Measurements from ENCODE around the gene SLC26A5. TPM values are rescaled to one million over a fixed set of nuclear protein-coding genes. Genes with fewer than 3 reads are reported as not detected.
A peak's percentile ranks its signal among the peaks of the same experiment; 100 is the strongest.
"Not testable (repeated sequence)": the region's sequence is repeated elsewhere in the genome, so short reads cannot be mapped to it uniquely, and the experiment has no call there.

SLC26A5 gene
- total RNA-seq, result not detected

GRCh38 chr7:103446049-103446520, at the start of gene SLC26A5:
Gene SLC26A5, minus strand, starts transcription at chr7:103446207. Its CDS starts 24,693 bp downstream, at chr7:103421514.
- Mint-ChIP-seq H3K4me1 (peaks cover 11% of the 10 kb centered on the region), H3K27ac (no peak within 1 kb of the TSS), H3K4me3 (peak within 1 kb of the TSS; percentile 75), H3K36me3 (no peaks in the 10 kb centered on the region), H3K27me3 (peaks cover 76% of the 10 kb centered on the region), H3K9me3 (peaks cover 2% of the 10 kb centered on the region)
- peak; percentile 38 for DNase-seq

- no peaks in the 10 kb centered on the region for H3K4me1 Mint-ChIP-seq
- no peak overlapping the region for H3K27ac Mint-ChIP-seq
Measured at GRCh38 chr7:103487419-103487818, 41.4 kb upstream of the SLC26A5 start.

GRCh38 chr7:103486873-103487272, 40.9 kb upstream of the SLC26A5 start:
- not testable (repeated sequence) for DNase-seq, H3K36me3 Mint-ChIP-seq, H3K9me3 Mint-ChIP-seq, H3K27ac Mint-ChIP-seq, H3K4me3 Mint-ChIP-seq, H3K4me1 Mint-ChIP-seq
- peaks cover 16% of the 10 kb centered on the region for H3K27me3 Mint-ChIP-seq

More at GRCh38 chr7:103487419-103487818, 41.4 kb upstream of the SLC26A5 start:
- H3K36me3 Mint-ChIP-seq, result no peaks in the 10 kb centered on the region
- no peak for DNase-seq
- H3K9me3 Mint-ChIP-seq, result no peaks in the 10 kb centered on the region
- no peak overlapping the region for H3K4me3 Mint-ChIP-seq
- peaks cover 13% of the 10 kb centered on the region for H3K27me3 Mint-ChIP-seq

- Mint-ChIP-seq H3K4me3 (no peak overlapping the region), H3K27me3 (peaks cover 25% of the 10 kb centered on the region), H3K4me1 (no peaks in the 10 kb centered on the region), H3K9me3 (no peaks in the 10 kb centered on the region), H3K27ac (no peak overlapping the region), H3K36me3 (no peaks in the 10 kb centered on the region)
- DNase-seq, result no peak
Measured at GRCh38 chr7:103480771-103481170, 34.8 kb upstream of the SLC26A5 start.

GRCh38 chr7:103474956-103475355, 28.9 kb upstream of the SLC26A5 start:
- no peaks in the 10 kb centered on the region for H3K4me1 Mint-ChIP-seq
- peaks cover 20% of the 10 kb centered on the region for H3K27me3 Mint-ChIP-seq
- no peak for DNase-seq
- H3K9me3 Mint-ChIP-seq, result no peaks in the 10 kb centered on the region
- no peak overlapping the region for H3K27ac Mint-ChIP-seq
- H3K4me3 Mint-ChIP-seq, result no peak overlapping the region
- no peaks in the 10 kb centered on the region for H3K36me3 Mint-ChIP-seq

- peaks cover 31% of the 10 kb centered on the region for H3K27me3 Mint-ChIP-seq
- no peak overlapping the region for H3K4me3 Mint-ChIP-seq
- H3K9me3 Mint-ChIP-seq, result no peaks in the 10 kb centered on the region
- H3K4me1 Mint-ChIP-seq, result no peaks in the 10 kb centered on the region
- no peak overlapping the region for H3K27ac Mint-ChIP-seq
- H3K36me3 Mint-ChIP-seq, result no peaks in the 10 kb centered on the region
- no peak for DNase-seq
Measured at GRCh38 chr7:103469095-103469948, 23.3 kb upstream of the SLC26A5 start.

- H3K9me3 Mint-ChIP-seq, result no peaks in the 10 kb centered on the region
- H3K4me3 Mint-ChIP-seq, result no peak overlapping the region
- peaks cover 29% of the 10 kb centered on the region for H3K27me3 Mint-ChIP-seq
- no peak overlapping the region for H3K27ac Mint-ChIP-seq
- no peaks in the 10 kb centered on the region for H3K4me1 Mint-ChIP-seq
- DNase-seq, result no peak
- no peaks in the 10 kb centered on the region for H3K36me3 Mint-ChIP-seq
Measured at GRCh38 chr7:103466814-103467213, 20.8 kb upstream of the SLC26A5 start.

GRCh38 chr7:103462358-103462757, 16.4 kb upstream of the SLC26A5 start:
- H3K27me3 Mint-ChIP-seq, result peaks cover 21% of the 10 kb centered on the region
- no peak overlapping the region for H3K4me3 Mint-ChIP-seq
- H3K36me3 Mint-ChIP-seq, result no peaks in the 10 kb centered on the region
- no peaks in the 10 kb centered on the region for H3K4me1 Mint-ChIP-seq
- DNase-seq, result no peak
- no peak overlapping the region for H3K27ac Mint-ChIP-seq
- no peaks in the 10 kb centered on the region for H3K9me3 Mint-ChIP-seq

GRCh38 chr7:103447073-103447960, 1.3 kb upstream of the SLC26A5 start:
- no peak overlapping the region for H3K4me3 Mint-ChIP-seq
- H3K27ac Mint-ChIP-seq, result no peak overlapping the region
- peaks cover 11% of the 10 kb centered on the region for H3K4me1 Mint-ChIP-seq

GRCh38 chr7:103445228-103446048, 569 bp downstream of the SLC26A5 start:
- H3K27ac Mint-ChIP-seq, result no peak overlapping the region
- peak; percentile 3 for DNase-seq
- H3K36me3 Mint-ChIP-seq, result no peaks in the 10 kb centered on the region
- no peaks in the 10 kb centered on the region for H3K9me3 Mint-ChIP-seq
- peaks cover 11% of the 10 kb centered on the region for H3K4me1 Mint-ChIP-seq
- peaks cover 69% of the 10 kb centered on the region for H3K27me3 Mint-ChIP-seq
- H3K4me3 Mint-ChIP-seq, result peak overlapping the region; percentile 75

More at GRCh38 chr7:103447073-103447960, 1.3 kb upstream of the SLC26A5 start:
- DNase-seq, result peak; percentile 35
- Mint-ChIP-seq H3K9me3 (peaks cover 6% of the 10 kb centered on the region), H3K27me3 (peaks cover 88% of the 10 kb centered on the region), H3K36me3 (no peaks in the 10 kb centered on the region)

- Mint-ChIP-seq H3K4me3 (no peak overlapping the region), H3K4me1 (no peaks in the 10 kb centered on the region)
Measured at GRCh38 chr7:103439661-103440060, 6.3 kb downstream of the SLC26A5 start.

GRCh38 chr7:103437623-103438022, 8.4 kb downstream of the SLC26A5 start:
- H3K27ac Mint-ChIP-seq, result no peak overlapping the region
- H3K36me3 Mint-ChIP-seq, result peaks cover 3% of the 10 kb centered on the region
- DNase-seq, result no peak
- no peak overlapping the region for H3K4me3 Mint-ChIP-seq
- peaks cover 18% of the 10 kb centered on the region for H3K27me3 Mint-ChIP-seq
- no peaks in the 10 kb centered on the region for H3K4me1 Mint-ChIP-seq
- H3K9me3 Mint-ChIP-seq, result no peaks in the 10 kb centered on the region

More at GRCh38 chr7:103439661-103440060, 6.3 kb downstream of the SLC26A5 start:
- Mint-ChIP-seq H3K9me3 (no peaks in the 10 kb centered on the region), H3K27ac (no peak overlapping the region), H3K36me3 (no peaks in the 10 kb centered on the region), H3K27me3 (peaks cover 35% of the 10 kb centered on the region)
- no peak for DNase-seq

GRCh38 chr7:103432712-103433111, 13.3 kb downstream of the SLC26A5 start:
- Mint-ChIP-seq H3K4me1 (peaks cover 2% of the 10 kb centered on the region), H3K27me3 (peaks cover 8% of the 10 kb centered on the region), H3K27ac (no peak overlapping the region), H3K4me3 (no peak overlapping the region), H3K9me3 (no peaks in the 10 kb centered on the region), H3K36me3 (peaks cover 3% of the 10 kb centered on the region)
- no peak for DNase-seq

- H3K9me3 Mint-ChIP-seq, result no peaks in the 10 kb centered on the region
- H3K27ac Mint-ChIP-seq, result no peak overlapping the region
- no peaks in the 10 kb centered on the region for H3K36me3 Mint-ChIP-seq
- DNase-seq, result no peak
- H3K4me1 Mint-ChIP-seq, result no peaks in the 10 kb centered on the region
- no peak overlapping the region for H3K4me3 Mint-ChIP-seq
- H3K27me3 Mint-ChIP-seq, result peaks cover 9% of the 10 kb centered on the region
Measured at GRCh38 chr7:103425177-103425576, 20.8 kb downstream of the SLC26A5 start.
